ENCODE results near the gene FAM20C.

The FAM20C gene

DNA sequence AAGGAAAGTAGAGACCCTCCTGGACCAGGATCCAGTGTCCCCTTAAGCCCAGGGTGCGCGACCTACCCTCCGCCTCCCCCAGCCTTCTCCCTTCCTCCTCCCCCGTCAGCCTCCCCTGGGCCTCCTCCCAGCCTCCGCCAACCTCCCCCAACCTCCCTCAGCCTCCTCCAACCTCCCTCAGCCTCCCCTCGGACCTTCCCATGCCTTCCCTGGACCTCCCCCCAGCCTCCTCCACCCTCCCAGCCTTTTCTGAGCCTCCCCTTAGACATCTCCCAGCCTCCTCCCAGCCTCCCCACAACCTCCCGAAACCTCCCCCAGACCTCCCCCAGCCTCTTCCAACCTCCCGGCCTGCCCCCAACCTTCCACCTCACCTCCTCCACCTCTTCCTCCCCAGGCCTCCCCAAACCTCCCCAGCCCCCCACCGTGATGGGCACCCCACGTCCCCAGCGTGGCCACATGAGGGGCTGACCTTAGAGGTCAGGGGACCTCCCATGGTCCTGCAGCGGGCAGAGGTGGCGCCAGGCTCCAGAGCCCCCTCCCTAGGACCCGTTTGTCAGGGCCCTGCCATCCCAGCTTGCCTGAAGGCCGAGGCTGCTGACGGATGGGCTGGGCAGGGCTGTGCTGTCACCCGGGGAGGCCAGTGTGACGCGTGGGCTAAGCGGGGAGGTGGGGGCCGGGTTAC lies 18.8 kb downstream of the FAM20C start:
- no peak for DNase-seq (ENCODE audit: low read depth)
- in situ Hi-C loops (cut with HindIII; ENCODE audit: low sequenced_read_pairs), result no loop called here
- TF ChIP-seq, protein P1, sequence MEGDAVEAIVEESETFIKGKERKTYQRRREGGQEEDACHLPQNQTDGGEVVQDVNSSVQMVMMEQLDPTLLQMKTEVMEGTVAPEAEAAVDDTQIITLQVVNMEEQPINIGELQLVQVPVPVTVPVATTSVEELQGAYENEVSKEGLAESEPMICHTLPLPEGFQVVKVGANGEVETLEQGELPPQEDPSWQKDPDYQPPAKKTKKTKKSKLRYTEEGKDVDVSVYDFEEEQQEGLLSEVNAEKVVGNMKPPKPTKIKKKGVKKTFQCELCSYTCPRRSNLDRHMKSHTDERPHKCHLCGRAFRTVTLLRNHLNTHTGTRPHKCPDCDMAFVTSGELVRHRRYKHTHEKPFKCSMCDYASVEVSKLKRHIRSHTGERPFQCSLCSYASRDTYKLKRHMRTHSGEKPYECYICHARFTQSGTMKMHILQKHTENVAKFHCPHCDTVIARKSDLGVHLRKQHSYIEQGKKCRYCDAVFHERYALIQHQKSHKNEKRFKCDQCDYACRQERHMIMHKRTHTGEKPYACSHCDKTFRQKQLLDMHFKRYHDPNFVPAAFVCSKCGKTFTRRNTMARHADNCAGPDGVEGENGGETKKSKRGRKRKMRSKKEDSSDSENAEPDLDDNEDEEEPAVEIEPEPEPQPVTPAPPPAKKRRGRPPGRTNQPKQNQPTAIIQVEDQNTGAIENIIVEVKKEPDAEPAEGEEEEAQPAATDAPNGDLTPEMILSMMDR (IDR thresholded peaks at IDR 0.05; ENCODE audit: low read depth, low read length, missing control alignments), result no peak
- H3K4me3 ChIP-seq (ENCODE audit: low read depth, low read length), result no peak overlapping the region

DNA sequence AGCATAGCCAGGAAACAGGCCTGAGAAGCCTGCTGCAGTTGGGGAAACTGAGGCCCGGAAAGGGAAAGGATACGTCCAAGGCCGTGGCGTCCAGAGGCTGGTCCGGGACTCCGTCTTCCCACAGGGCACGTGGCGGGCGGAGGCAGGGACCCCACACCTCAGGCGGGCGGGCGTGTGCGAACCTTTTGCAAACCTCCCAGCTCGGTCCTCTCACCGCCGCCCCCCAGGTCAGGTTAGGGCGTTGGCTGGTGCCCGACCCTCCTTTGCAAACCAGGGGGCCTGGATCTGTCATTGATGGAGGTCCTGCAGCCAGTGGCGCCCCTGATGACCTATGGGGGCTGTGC lies 19.3 kb downstream of the FAM20C start:
- no peak overlapping the region for H3K4me3 ChIP-seq (ENCODE audit: low read depth, low read length)
- no peak for DNase-seq (ENCODE audit: low read depth)
- TF ChIP-seq, protein P1 (IDR thresholded peaks at IDR 0.05; ENCODE audit: low read depth, low read length, missing control alignments), result no peak
- in situ Hi-C loops (cut with HindIII; ENCODE audit: low sequenced_read_pairs), result no loop called here

DNA sequence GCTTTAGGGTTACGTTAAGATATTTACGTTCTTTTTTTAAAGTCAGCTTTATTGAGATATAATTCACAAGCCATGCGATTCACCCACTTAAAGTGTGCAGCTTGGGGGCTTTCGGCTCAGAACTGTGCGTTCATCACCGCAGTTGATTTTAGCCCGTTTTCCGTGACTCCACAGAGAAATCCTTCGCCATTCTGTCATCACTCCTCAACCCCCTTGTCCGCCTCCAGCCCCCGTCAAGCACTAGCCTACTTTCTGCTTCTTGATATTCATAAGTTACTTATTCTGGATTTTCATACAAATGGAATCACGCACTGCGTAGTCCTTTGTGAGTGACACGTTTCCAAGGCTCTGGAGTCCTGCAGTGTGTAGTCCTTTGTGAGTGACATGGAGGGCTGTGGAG lies 20.4 kb downstream of the FAM20C start:
- DNase-seq (ENCODE audit: low read depth), result no peak
- TF ChIP-seq, protein P1 (IDR thresholded peaks at IDR 0.05; ENCODE audit: low read depth, low read length, missing control alignments), result no peak
- H3K4me3 ChIP-seq (ENCODE audit: low read depth, low read length), result no peak overlapping the region
- in situ Hi-C loops (cut with HindIII; ENCODE audit: low sequenced_read_pairs), result no loop called here

DNA sequence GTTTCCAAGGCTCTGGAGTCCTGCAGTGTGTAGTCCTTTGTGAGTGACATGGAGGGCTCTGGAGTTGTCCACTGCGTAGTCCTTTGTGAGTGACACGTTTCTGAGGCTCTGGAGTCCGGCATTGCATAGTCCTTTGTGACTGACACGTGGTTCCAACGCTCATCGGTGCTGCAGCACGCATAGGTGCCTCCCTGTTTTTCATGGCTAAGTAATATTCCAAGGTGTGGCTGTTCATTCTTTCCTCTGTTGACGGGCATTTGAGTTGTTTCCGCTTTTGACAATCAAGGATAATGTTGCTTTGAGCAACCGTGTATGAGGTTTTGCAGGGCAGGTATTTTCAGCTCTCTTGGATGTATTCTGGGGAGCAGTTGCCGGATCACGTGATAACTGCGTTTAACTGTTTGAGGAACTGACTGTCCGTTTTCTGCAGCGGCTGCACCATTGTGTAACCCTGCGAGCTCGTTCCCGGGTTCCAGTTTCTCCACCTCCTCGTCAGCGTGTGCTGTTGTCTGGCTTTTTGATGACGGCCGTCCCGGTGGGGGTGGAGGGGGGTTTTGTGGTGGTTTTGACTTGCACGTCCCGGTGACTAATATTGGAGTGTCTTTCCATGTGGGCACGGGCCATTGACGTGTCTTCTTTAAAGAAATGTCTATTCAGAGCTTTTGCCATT lies 21.1 kb downstream of the FAM20C start:
- no peak overlapping the region for H3K4me3 ChIP-seq (ENCODE audit: low read depth, low read length)
- TF ChIP-seq, protein P1 (IDR thresholded peaks at IDR 0.05; ENCODE audit: low read depth, low read length, missing control alignments), result no peak
- no peak for DNase-seq (ENCODE audit: low read depth)
- in situ Hi-C loops (cut with HindIII; ENCODE audit: low sequenced_read_pairs), result no loop called here

DNA sequence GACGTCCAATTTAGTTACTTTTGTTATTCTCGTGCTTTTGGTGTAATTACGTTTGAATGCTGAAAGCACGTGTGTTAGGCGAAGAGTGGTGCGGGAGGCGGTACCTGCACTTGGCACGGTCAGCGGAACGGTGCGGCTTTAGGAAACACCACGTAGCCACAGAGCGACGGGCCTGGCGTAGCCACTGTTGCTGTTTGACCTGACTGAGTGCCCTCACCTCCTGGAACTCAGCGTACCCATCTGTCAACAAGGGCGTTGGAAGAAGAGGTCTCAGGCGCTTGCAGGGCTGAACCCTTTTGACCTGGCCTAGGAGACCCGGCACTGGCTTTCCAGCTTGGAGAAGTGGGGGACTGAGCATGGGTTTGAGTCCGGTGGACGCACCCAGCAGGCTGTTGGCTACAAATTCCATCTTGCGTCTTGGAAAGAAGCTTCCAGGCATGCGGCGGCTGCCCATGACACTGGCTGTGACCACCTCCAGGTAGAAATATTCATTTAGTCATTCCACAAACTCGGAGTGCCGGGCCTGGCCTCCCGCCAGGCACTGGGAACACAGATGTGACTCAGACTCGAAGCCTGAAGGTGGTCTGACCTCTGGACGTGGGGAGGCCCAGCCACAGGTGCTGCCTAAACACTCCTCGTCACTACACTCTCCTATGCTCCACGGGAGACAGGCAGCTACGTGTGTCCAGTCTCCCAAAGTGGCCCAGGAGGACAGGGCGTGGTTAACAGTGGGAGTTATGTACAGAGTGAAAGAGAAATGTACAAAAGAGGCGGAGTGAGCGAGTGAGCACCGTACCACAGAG lies 22.2 kb downstream of the FAM20C start:
- peak; percentile 80 for DNase-seq (ENCODE audit: low read depth)
- no peak overlapping the region for H3K4me3 ChIP-seq (ENCODE audit: low read depth, low read length)
- TF ChIP-seq, protein P1 (IDR thresholded peaks at IDR 0.05; ENCODE audit: low read depth, low read length, missing control alignments), result no peak
- in situ Hi-C loops (cut with HindIII; ENCODE audit: low sequenced_read_pairs), result no loop called here

DNA sequence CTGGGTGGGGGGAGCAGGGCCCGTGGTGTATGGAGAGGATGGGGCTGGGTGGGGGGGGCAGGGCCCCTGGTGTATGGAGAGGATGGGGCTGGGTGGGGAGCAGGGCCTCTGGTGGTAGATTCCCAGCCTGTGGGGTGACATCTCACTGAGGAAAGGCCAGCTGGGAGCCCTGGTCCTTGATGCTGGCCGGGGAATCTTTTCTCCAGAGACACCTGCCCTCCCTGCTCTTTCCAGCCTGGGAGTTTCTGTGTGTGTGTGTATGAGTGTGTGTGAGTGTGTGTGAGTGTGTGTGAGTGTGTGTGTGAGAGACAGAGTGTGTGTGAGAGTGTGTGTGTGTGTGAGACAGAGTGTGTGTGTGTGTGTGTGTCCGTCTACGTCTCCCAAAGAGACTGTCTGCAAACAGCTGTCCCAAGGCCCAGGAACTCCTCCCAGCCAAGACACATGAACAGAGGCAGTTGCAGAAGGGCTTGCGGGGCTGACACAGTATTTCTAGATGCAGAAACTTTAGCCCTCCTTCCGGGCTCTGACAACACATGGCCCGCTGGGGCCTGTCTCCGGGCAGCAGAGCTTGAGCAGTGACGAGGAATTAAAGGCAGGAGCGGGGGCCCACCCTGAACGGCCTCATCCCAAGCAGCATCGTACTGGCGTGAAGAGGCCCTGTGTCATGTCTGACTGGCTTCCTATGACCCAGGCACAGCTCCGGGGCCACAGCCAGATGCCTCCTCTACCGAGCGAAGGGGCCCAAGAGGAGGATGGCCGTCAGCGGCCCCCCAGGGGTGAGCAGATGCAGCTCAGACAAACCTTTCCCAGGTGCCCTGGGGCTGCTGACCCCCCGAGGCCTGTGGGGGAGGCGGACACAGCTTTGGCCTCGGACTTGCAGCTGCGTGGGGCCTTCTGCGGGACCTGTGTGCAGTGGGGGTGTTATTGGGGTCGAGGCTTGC lies 24.3 kb downstream of the FAM20C start:
- no peak for DNase-seq (ENCODE audit: low read depth)
- H3K4me3 ChIP-seq (ENCODE audit: low read depth, low read length), result no peak overlapping the region
- TF ChIP-seq, protein P1 (IDR thresholded peaks at IDR 0.05; ENCODE audit: low read depth, low read length, missing control alignments), result no peak
- in situ Hi-C loops (cut with HindIII; ENCODE audit: low sequenced_read_pairs), result no loop called here
